NCI-H2227 (cell line): ENCODE measurements around the gene CYP11A1.
A peak's percentile ranks its signal among the peaks of the same experiment; 100 is the strongest.

Experiments
- DNase-seq: peaks from one replicate; lab custom pipeline; 2025; ENCODE audit not compliant: unreplicated experiment; lab: John Stamatoyannopoulos, UW

Gene CYP11A1

DNA sequence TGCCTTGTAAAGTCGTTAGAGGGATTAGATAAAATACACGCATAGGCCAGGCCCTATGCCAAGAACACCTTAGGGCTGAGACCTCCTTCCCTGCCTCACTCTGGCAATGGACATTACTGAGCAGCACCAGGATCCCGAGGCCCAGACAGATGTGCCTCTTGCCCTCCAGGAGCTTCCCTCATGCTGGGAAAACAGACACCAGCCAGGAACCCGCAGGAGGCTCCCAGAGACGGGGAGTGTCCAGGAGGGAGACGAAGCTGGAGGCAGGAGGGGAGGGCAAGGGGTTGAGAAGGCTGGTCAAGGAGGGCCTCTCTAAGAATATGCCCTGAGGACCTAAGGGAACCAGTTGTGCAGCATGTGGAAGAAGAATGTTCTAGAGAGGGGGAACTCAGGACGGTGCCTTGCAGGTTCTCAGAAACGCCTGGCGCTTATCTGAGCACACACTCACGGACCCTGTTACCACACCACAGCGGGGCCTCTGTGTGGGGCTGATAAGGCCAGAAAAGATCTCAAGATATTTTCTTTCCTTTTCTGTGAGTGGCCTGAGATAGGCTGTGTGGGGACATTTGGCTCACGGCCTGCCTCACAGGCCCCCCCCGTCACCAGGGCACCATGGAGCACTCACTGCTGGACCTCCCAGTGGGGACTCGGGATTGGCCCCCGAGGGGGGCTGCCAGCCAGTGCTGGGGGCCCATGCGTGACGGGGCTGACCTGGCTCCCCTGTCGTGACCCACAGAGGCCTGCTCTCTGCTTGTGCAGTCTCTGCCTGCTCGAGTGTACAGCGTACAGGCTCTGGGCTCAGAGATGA lies 22.0 kb upstream of the CYP11A1 start:
- DNase-seq = no peak

DNA sequence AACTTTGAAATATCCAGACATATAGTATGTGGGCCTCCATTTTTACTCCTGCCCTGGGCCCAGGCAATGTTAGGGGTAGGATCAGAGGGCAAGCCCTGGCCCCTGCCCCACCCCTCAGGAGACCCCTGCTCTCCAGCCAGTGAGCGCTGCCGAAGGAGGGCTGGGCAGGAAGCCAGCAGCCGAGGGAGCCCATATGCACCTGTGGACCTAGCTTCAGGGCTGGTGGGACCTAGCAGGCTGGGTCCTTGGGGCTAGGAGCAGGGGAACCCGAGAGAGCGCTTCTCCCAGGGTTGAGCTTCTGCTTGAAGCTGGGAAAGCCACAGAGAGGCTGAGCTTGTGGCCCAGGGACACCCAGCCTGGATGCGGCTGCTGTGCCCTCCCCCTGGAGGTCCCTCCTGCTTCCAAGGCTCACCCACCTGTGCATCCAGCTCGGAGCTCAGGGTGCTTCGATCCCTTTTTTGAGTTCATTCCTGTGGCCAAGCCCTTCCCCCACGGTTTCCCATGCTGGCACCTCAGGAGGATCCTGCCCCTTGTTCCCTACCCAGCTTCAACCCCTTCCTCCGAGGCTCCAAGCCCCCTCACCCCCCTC lies 21.0 kb upstream of the CYP11A1 start:
- no peak for DNase-seq

GRCh38 chr15:74387621-74388362 lies 20.3 kb upstream of the CYP11A1 start:
- DNase-seq = no peak

DNA sequence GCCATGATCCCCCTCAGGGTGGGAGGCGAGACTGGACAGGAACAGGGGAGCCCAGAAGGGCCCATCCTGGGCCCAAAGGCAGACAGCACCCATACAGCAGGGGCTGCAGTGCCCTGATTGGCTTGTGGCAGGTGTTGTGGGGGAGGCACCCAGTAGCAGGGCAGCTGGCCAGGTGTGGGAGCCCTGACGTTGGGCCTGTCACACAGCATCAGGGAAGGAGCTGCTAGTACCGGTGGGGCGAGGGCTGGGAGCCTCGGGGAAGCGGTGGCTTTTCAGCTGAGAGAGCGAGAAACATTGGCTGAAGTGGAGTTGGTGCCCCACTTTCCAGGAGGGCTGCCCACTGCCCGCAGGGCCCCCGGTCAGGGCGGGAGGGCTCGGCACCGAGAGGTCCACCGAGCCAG lies 19.7 kb upstream of the CYP11A1 start:
- no peak for DNase-seq

GRCh38 chr15:74386496-74387140 lies 19.2 kb upstream of the CYP11A1 start:
- no peak for DNase-seq

DNA sequence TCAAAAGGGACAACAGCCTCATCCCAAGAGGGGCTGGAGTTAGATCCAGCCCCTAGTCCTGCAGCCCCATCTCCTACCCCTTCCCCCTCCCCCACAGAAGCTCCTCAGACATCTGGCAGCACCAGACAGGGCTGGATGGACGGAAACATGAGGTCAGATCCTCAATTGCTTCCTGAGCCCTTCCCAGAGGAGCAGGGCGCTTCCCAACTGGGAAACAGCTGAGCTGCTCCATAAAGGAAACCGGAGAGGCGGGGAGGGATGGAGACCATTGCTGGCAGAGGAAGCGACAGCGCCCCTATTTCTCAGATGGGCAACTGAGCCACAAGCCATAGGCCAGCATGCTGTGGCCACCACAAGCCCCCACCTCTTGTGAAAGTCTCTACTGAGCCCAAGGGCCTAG lies 18.3 kb upstream of the CYP11A1 start:
- no peak for DNase-seq

- DNase-seq = no peak
Observed at GRCh38 chr15:74384881-74385643, 17.6 kb upstream of the CYP11A1 start.

- no peak for DNase-seq
Observed at GRCh38 chr15:74384566-74384880, 17.1 kb upstream of the CYP11A1 start.

GRCh38 chr15:74383695-74384565 lies 16.5 kb upstream of the CYP11A1 start:
- DNase-seq = no peak

GRCh38 chr15:74383286-74383685 lies 15.8 kb upstream of the CYP11A1 start:
- no peak for DNase-seq

GRCh38 chr15:74382004-74382816 lies 14.8 kb upstream of the CYP11A1 start:
- DNase-seq = peak; percentile 61

- no peak for DNase-seq
Observed at GRCh38 chr15:74381481-74381880, 14.0 kb upstream of the CYP11A1 start.

GRCh38 chr15:74381190-74381453 lies 13.7 kb upstream of the CYP11A1 start:
- DNase-seq = no peak

DNA sequence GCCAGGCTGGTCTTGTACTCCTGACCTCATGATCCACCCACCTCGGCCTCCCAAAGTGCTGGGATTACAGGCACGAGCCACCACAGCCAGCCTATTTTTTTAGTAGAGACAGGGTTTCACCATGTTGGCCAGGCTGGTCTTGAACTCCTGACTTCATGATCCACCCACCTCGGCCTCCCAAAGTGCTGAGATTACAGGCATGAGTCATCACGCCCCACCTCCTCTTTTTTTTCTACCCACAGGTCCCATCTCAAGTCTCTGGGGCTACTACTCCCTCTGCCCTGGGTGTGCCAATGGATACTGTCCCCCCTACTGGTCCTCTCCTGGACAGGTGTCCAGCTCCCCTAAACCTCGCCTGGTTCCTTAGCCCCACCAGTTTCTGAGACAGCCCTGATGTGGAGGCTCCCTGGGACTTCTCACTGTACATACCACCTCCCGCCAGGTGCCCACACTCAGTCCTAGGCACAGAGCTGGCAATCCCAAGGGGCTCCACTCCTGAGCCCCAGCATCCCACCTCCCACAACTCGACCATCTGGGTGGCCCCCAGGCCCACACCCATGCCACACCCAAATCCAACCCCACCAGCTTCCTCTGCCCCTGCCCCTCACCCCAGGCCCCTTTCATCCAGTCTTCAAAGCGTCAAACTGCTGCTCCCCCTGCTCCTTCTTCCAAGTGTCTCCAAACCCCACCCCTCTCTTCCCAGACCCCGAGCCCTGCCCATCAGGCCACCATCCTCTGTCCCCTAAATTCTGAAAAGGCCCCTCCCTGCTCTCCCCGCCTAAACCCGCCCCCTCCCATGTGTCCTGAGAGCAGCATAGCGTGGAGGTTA lies 13.1 kb upstream of the CYP11A1 start:
- no peak for DNase-seq

- DNase-seq = peak; percentile 17
Observed at GRCh38 chr15:74378848-74379247, 11.4 kb upstream of the CYP11A1 start.

DNA sequence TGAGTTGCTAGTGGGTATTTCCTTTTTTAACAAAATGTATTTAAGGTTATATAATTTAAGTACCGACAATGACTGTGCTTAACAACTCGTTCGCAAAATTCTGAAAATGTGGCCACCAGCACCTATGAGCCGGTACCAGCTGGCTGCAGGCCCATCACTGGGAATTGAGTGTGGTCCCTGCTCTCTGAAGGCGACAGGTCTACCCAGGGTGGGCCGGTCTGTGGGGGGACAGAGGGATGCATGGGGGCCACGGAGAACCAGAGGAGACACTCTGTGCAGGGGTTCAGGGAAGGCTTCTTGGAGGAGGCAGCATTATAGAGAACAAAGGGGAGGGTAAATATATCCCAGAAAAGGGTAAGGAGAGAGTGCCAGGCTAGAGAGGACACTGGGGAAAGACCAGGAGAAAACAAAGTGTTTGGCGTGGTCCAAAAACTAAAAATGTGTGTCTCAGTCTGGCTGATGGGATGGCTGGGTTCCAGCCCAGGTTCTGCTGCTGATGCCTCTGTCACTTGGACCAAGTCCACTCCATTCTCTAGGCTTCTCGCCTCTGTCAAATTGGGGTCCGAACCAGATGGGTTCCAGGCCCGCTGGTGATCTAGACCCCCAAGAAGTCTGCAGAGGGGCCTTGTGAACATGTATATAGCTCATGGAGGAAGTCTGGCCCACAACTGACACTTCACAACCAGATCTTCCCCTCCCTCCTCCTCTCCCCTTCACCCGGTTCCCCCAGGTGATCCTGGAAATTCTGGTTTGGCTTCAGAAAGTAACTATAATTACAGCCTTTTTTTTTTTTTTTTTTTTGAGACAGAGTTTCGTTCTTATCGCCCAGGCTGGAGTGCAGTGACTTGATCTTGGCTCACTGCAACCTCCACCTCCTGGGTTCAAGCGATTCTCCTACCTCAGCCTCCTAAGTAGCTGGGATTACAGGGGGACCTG lies 10.7 kb upstream of the CYP11A1 start:
- no peak for DNase-seq

DNA sequence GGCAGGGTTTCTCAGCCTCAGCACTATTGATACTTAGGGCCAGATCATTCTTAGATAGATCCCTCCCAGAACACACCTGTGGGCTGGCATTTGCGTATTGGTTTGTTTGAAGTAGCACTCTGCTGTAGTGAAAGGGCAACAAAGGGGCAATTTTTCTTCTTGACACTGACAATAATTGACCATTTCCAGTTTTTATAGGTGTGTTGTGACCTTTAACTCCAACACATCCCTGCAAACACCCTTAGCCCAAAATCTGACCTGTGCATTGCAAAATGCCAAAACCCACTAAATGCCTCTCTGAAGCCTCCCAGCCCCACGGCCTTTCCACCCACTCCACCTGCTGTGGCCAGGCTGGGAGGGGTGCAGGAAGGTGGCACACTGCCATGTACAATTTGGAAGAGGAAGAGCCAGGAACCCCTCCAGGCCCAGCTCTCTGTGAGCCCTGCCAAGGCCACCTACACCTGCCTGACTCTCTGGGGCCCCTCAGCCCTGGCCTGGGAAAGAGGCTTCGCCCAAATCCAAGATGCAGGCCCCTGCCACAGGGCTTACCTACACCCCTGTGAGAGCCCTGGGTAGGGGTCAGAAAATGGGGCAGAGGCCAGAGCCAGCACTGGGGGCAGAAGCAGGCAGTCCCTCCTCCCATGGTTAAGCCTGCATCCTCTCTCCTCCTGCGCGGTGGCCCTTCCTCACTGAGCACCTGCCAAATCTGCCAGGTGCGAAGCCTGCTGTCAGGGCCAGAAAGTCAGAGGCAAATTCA lies 9.6 kb upstream of the CYP11A1 start:
- DNase-seq = no peak
